ENCODE results near the gene SECTM1. TPM values are rescaled to one million over a fixed set of nuclear protein-coding genes. Genes with fewer than 3 reads are reported as not detected.

SECTM1 gene
- total and polyA plus RNA-seq, 9 of the 15 experiments (the other 6 are each of a cell fraction or from before 2014, with no cell fraction given) = 0.11 to 0.46 (median 0.18) TPM; not detected in 6

GRCh38 chr17:82291582-82292250, 41.9 kb downstream of the SECTM1 start (continued):
- TF ChIP-seq CHD1 (IDR thresholded peaks at IDR 0.05; ENCODE audit: low read length) (no peak), ZC3H4 (CRISPR knock-in tag; IDR thresholded peaks at IDR 0.05; ENCODE audit: borderline replicate concordance) (0 out of 2 replicates have a peak, but pooled peaks have one; percentile 57), POLR2B (IDR thresholded peaks at IDR 0.05; ENCODE audit: low read depth, partially characterized antibody) (no peak), NRF1 (conservative IDR thresholded peaks at IDR 0.05 in 1 of 2, IDR thresholded peaks at IDR 0.05 in 1 of 2) (no peak), KLF6 (CRISPR knock-in tag; IDR thresholded peaks at IDR 0.05; ENCODE audit: borderline replicate concordance) (no peak), SRF (CRISPR knock-in tag; IDR thresholded peaks at IDR 0.05) (no peak), SREBF1 (IDR thresholded peaks at IDR 0.05; ENCODE audit: borderline replicate concordance, low read depth, low read length) (no peak), SIX5 (IDR thresholded peaks at IDR 0.05; ENCODE audit: borderline replicate concordance in 1 of 2, insufficient read depth in 1 of 2, low read depth in 1 of 2, low read length in 2 of 2) (no peak), ARID3B (CRISPR knock-in tag; IDR thresholded peaks at IDR 0.05; ENCODE audit: borderline replicate concordance) (no peak), CTCFL (IDR thresholded peaks at IDR 0.05; ENCODE audit: borderline replicate concordance, insufficient read depth, low read depth, low read length, poor library complexity, severe bottlenecking) (no peak), SUPT5H (IDR thresholded peaks at IDR 0.05) (peak; percentile 29; the same call in 1 of the 2 replicates), LARP7 (IDR thresholded peaks at IDR 0.05) (no peak), MAX (CRISPR knock-in tag; IDR thresholded peaks at IDR 0.05) (no peak), JUN (IDR thresholded peaks at IDR 0.05; ENCODE audit: borderline replicate concordance, low read depth, low read length) (no peak), JUN (CRISPR knock-in tag; IDR thresholded peaks at IDR 0.05; ENCODE audit: borderline replicate concordance) (no peak), GTF2F1 (IDR thresholded peaks at IDR 0.05; ENCODE audit: low read depth, low read length) (no peak), ZFPM2 (CRISPR knock-in tag; IDR thresholded peaks at IDR 0.05) (no peak), CXXC5 (CRISPR knock-in tag; IDR thresholded peaks at IDR 0.05) (no peak), LCOR (CRISPR knock-in tag; IDR thresholded peaks at IDR 0.05) (no peak), HNRNPH1 (optimal IDR thresholded peaks at IDR 0.05; ENCODE audit: low read depth, low read length) (no peak), ERF (CRISPR knock-in tag; IDR thresholded peaks at IDR 0.05) (no peak), PML (IDR thresholded peaks at IDR 0.05; ENCODE audit: low read length) (no peak), NFRKB (IDR thresholded peaks at IDR 0.05; ENCODE audit: low read depth) (no peak; the same call in 1 of the 2 replicates), HEY1 (CRISPR knock-in tag; IDR thresholded peaks at IDR 0.05; ENCODE audit: borderline replicate concordance) (no peak), MLLT1 (IDR thresholded peaks at IDR 0.05) (no peak)
